ENCODE data around the gene LRMDA.
"Not testable (repeated sequence)": the region's sequence is repeated elsewhere in the genome, so short reads cannot be mapped to it uniquely, and the experiment has no call there.

LRMDA gene

GRCh38 chr10:75746356-75746755 is 314.9 kb downstream of the LRMDA start:
- no peak for DNase-seq (ENCODE audit: low read depth)

GRCh38 chr10:75750093-75750875 is 318.9 kb downstream of the LRMDA start:
- not testable (repeated sequence) for DNase-seq (ENCODE audit: low read depth)

- DNase-seq (ENCODE audit: low read depth), result no peak
These were observed 319.8 kb downstream of the LRMDA start for GRCh38 chr10:75751232-75751631.

GRCh38 chr10:75753621-75754020 is 322.2 kb downstream of the LRMDA start:
- no peak for DNase-seq (ENCODE audit: low read depth)

GRCh38 chr10:75754096-75754831 is 322.8 kb downstream of the LRMDA start:
- no peak for DNase-seq (ENCODE audit: low read depth)

GRCh38 chr10:75755528-75755927 is 324.1 kb downstream of the LRMDA start:
- DNase-seq (ENCODE audit: low read depth), result no peak

- DNase-seq (ENCODE audit: low read depth), result no peak
These were observed 329.9 kb downstream of the LRMDA start for GRCh38 chr10:75761289-75761688.

- no peak for DNase-seq (ENCODE audit: low read depth)
These were observed 331.0 kb downstream of the LRMDA start for GRCh38 chr10:75762431-75762802.

GRCh38 chr10:75763652-75764051 is 332.2 kb downstream of the LRMDA start:
- no peak for DNase-seq (ENCODE audit: low read depth)

GRCh38 chr10:75764974-75765788 is 333.8 kb downstream of the LRMDA start:
- no peak for DNase-seq (ENCODE audit: low read depth)

- DNase-seq (ENCODE audit: low read depth), result no peak
These were observed 334.3 kb downstream of the LRMDA start for GRCh38 chr10:75765789-75766096.

- no peak for DNase-seq (ENCODE audit: low read depth)
These were observed 334.7 kb downstream of the LRMDA start for GRCh38 chr10:75766106-75766505.

GRCh38 chr10:75766752-75767151 is 335.3 kb downstream of the LRMDA start:
- DNase-seq (ENCODE audit: low read depth), result not testable (repeated sequence)

GRCh38 chr10:75770626-75771081 is 339.2 kb downstream of the LRMDA start:
- DNase-seq (ENCODE audit: low read depth), result no peak

GRCh38 chr10:75771606-75772005 is 340.2 kb downstream of the LRMDA start:
- no peak for DNase-seq (ENCODE audit: low read depth)

- DNase-seq (ENCODE audit: low read depth), result no peak
These were observed 340.9 kb downstream of the LRMDA start for GRCh38 chr10:75772153-75772887.

- DNase-seq (ENCODE audit: low read depth), result no peak
These were observed 341.9 kb downstream of the LRMDA start for GRCh38 chr10:75773231-75773780.

- DNase-seq (ENCODE audit: low read depth), result no peak
These were observed 342.7 kb downstream of the LRMDA start for GRCh38 chr10:75773813-75774782.

- DNase-seq (ENCODE audit: low read depth), result no peak
These were observed 343.5 kb downstream of the LRMDA start for GRCh38 chr10:75774783-75775490.

Measured in activated T-helper 9 cell treated with anti-CD3 and anti-CD28 coated beads, Interleukin-2, amount 50 U/mL, for 16 hours (primary cell).